Stimulated activated naive CD4-positive, alpha-beta T cell treated with Interleukin-2 at 50 U/mL for 16 hours (primary cell): ENCODE results near the gene FBXL7.

Experiments
- DNase-seq: peaks from one replicate; lab custom pipeline; 2025; lab: John Stamatoyannopoulos, UW

The FBXL7 gene

GRCh38 chr5:15669826-15670225 lies 169.8 kb downstream of the FBXL7 start:
- no peak for DNase-seq

- DNase-seq: no peak
Measured at GRCh38 chr5:15674716-15675115, 174.7 kb downstream of the FBXL7 start.

- no peak for DNase-seq
Measured at GRCh38 chr5:15676591-15676990, 176.6 kb downstream of the FBXL7 start.

GRCh38 chr5:15679161-15679560 lies 179.2 kb downstream of the FBXL7 start:
- no peak for DNase-seq

GRCh38 chr5:15680455-15680854 lies 180.5 kb downstream of the FBXL7 start:
- no peak for DNase-seq

GRCh38 chr5:15682122-15682521 lies 182.1 kb downstream of the FBXL7 start:
- DNase-seq: no peak

- no peak for DNase-seq
Measured at GRCh38 chr5:15682566-15682965, 182.6 kb downstream of the FBXL7 start.

GRCh38 chr5:15683332-15683731 lies 183.4 kb downstream of the FBXL7 start:
- DNase-seq: no peak

GRCh38 chr5:15687401-15687800 lies 187.4 kb downstream of the FBXL7 start:
- DNase-seq: no peak

- DNase-seq: no peak
Measured at GRCh38 chr5:15689836-15690235, 189.9 kb downstream of the FBXL7 start.

GRCh38 chr5:15690611-15691010 lies 190.6 kb downstream of the FBXL7 start:
- no peak for DNase-seq

GRCh38 chr5:15691521-15691920 lies 191.5 kb downstream of the FBXL7 start:
- no peak for DNase-seq

- no peak for DNase-seq
Measured at GRCh38 chr5:15692706-15693381, 192.9 kb downstream of the FBXL7 start.

GRCh38 chr5:15693382-15693728 lies 193.4 kb downstream of the FBXL7 start:
- no peak for DNase-seq

GRCh38 chr5:15693933-15694332 lies 194.0 kb downstream of the FBXL7 start:
- no peak for DNase-seq

GRCh38 chr5:15694696-15695214 lies 194.8 kb downstream of the FBXL7 start:
- no peak for DNase-seq

- DNase-seq: no peak
Measured at GRCh38 chr5:15695215-15695731, 195.3 kb downstream of the FBXL7 start.

- DNase-seq: no peak
Measured at GRCh38 chr5:15700373-15700772, 200.4 kb downstream of the FBXL7 start.

- no peak for DNase-seq
Measured at GRCh38 chr5:15702102-15702501, 202.1 kb downstream of the FBXL7 start.

- DNase-seq: no peak
Measured at GRCh38 chr5:15703901-15704300, 203.9 kb downstream of the FBXL7 start.

GRCh38 chr5:15704397-15704947 lies 204.5 kb downstream of the FBXL7 start:
- no peak for DNase-seq

GRCh38 chr5:15707631-15708030 lies 207.7 kb downstream of the FBXL7 start:
- no peak for DNase-seq

GRCh38 chr5:15711892-15712291 lies 211.9 kb downstream of the FBXL7 start:
- no peak for DNase-seq

- no peak for DNase-seq
Measured at GRCh38 chr5:15715535-15715934, 215.6 kb downstream of the FBXL7 start.
